Kidney (tissue), 14 donors: Measurements from ENCODE around the gene PCYT1B. TPM values are rescaled to one million over a fixed set of nuclear protein-coding genes. Genes with fewer than 3 reads are reported as not detected.

ENCODE experiments used
- DNase-seq, 5 donors: peaks; one replicate each; pipeline ENCODE4 v3.0.0-alpha.2; 2013 to 2020
- FAIRE-seq: peaks from 2 replicates; lab custom pipeline; 2012; peaks lifted over from hg19 to GRCh38; lab: Jason Lieb, UNC
- H3K27ac ChIP-seq, 2 donors: one replicate each; pipeline ENCODE4 v1.7.0; 2013; ENCODE audit warnings: low read depth in 2 of 2, low read length in 2 of 2, inconsistent platforms in 1 of 2
- H3K27me3 ChIP-seq: one replicate; pipeline ENCODE4 v1.7.1; 2013; ENCODE audit warnings: low read length, inconsistent platforms; ENCODE audit not compliant: control insufficient read depth, insufficient read depth
- H3K36me3 ChIP-seq, 3 donors: one replicate each; pipeline versions ENCODE4 v1.7.0 to v1.7.1; 2013; ENCODE audit warnings: low read length in 3 of 3, control low read depth in 1 of 3, inconsistent platforms in 1 of 3; ENCODE audit not compliant: insufficient read depth in 3 of 3, control insufficient read depth in 2 of 3
- H3K4me1 ChIP-seq, 3 donors: one replicate each; pipeline versions ENCODE4 v1.7.0 to v1.7.1; 2013; ENCODE audit warnings: low read length in 3 of 3, inconsistent platforms in 1 of 3, low read depth in 1 of 3; ENCODE audit not compliant: control insufficient read depth in 2 of 3, insufficient read depth in 2 of 3
- H3K4me3 ChIP-seq, 3 donors: one replicate each; pipeline versions ENCODE4 v1.7.0 to v1.8.1; 2013; ENCODE audit warnings: low read length in 3 of 3, control low read depth in 1 of 3, inconsistent platforms in 1 of 3
- H3K9ac ChIP-seq, 3 donors: one replicate each; pipeline versions ENCODE4 v1.7.0 to v1.7.1; 2013; ENCODE audit warnings: low read length in 3 of 3, control low read depth in 1 of 3, inconsistent platforms in 1 of 3
- H3K9me3 ChIP-seq, 3 donors: one replicate each; pipeline versions ENCODE4 v1.7.0 to v1.7.1; 2013; ENCODE audit warnings: low read length in 3 of 3, control low read depth in 1 of 3, inconsistent platforms in 1 of 3; ENCODE audit not compliant: control insufficient read depth in 2 of 3, insufficient read depth in 1 of 3
- CTCF ChIP-seq: IDR thresholded peaks from 3 replicates; pipeline ENCODE4 v1.5.1; 2012; ENCODE audit warnings: mild to moderate bottlenecking, moderate library complexity, borderline replicate concordance; ENCODE audit not compliant: insufficient read depth; ENCODE audit errors: extremely low read depth
- intact Hi-C: fragments of 100-400 bp; cut with DNase I; formaldehyde crosslinking; loops from one replicate; pipeline ENCODE4 v1.11.1; 2022
- polyA plus RNA-seq: library from polyadenylated mRNA; stranded (reverse); fragments of 350-450 nt; fragmentation: Illumina TruSeq; extraction: RNeasy Lipid Tissue Mini Kit (QIAGEN cat#74804); gene quantifications from one replicate; pipeline ENCODE4 v1.2.3, GENCODE V29; 2014; ENCODE audit warnings: low read depth, low replicate concordance; ENCODE audit not compliant: insufficient read depth
- total RNA-seq: library from RNA; stranded (reverse); fragmentation: NEBNext Ultra II Directional; extraction: Animal tissue kit (Norgen Biotek cat#: 25700); gene quantifications from one replicate; pipeline ENCODE4 v1.2.1, GENCODE V29; 2021
- donor health status: control.
- donor health status: control.
- donor health status: control.
- donor health status: control.
- donor health status: control.
- donor health status: DM: yes; HTN: yes; CAD: no.
- donor health status: Normal renal cell carcinoma (clear cell type).

The PCYT1B gene
- total and polyA plus RNA-seq, 2 donors from 2014 or later: 0.13 to 0.26 TPM

GRCh38 chrX:24682739-24683432 lies 35.7 kb upstream of the PCYT1B start:
- Histone ChIP-seq H3K27ac (no peak overlapping the region), H3K4me1 (no peaks in the 10 kb centered on the region), H3K36me3 (no peaks in the 10 kb centered on the region), H3K9me3 (no peaks in the 10 kb centered on the region), H3K9ac (no peak overlapping the region), H3K4me3 (no peak overlapping the region), H3K27me3 (no peaks in the 10 kb centered on the region)
- TF ChIP-seq CTCF: no peak
- FAIRE-seq (no peak), DNase-seq (no peak)
- intact Hi-C loops: no loop called here

GRCh38 chrX:24676403-24677024 lies 29.4 kb upstream of the PCYT1B start:
- peak; percentile 26 for TF ChIP-seq CTCF
- DNase-seq: peak in 1 of 5 donors; percentile 9
- Histone ChIP-seq H3K9me3 (no peaks in the 10 kb centered on the region), H3K4me1 (no peaks in the 10 kb centered on the region), H3K9ac (no peak overlapping the region), H3K27me3 (no peaks in the 10 kb centered on the region), H3K4me3 (no peak overlapping the region), H3K27ac (no peak overlapping the region), H3K36me3 (no peaks in the 10 kb centered on the region)
- intact Hi-C loops: no loop called here
- FAIRE-seq: peak; percentile 92

- intact Hi-C loops: no loop called here
- FAIRE-seq (no peak), DNase-seq (no peak)
- Histone ChIP-seq H3K4me1 (no peaks in the 10 kb centered on the region), H3K9me3 (no peaks in the 10 kb centered on the region), H3K27me3 (no peaks in the 10 kb centered on the region), H3K27ac (no peak overlapping the region), H3K36me3 (no peaks in the 10 kb centered on the region), H3K4me3 (no peak overlapping the region), H3K9ac (no peak overlapping the region)
- TF ChIP-seq CTCF: no peak
Observed at GRCh38 chrX:24673424-24673823, 26.3 kb upstream of the PCYT1B start.
